GM12878 (cell line): ENCODE measurements around the gene NOTCH3. TPM values are rescaled to one million over a fixed set of nuclear protein-coding genes. Genes with fewer than 3 reads are reported as not detected.

Experiments
- ATAC-seq: fragments of 200-7000 bp; cut with Tn5 transposase; 3 replicates; pipeline ENCODE4 v1.9.1; 2020; ENCODE audit warnings: mild to moderate bottlenecking, moderate library complexity
- BruUV-seq: library from RNA; stranded (reverse); fragments of 400-500 nt; replicated peaks from 2 replicates; lab custom pipeline; 2021; lab: Mats Ljungman, UMichigan
- CTCF ChIA-PET: fragments of 300-600 bp; sonication (Branson Sonifier 250); formaldehyde crosslinking; extraction: SDS; loops from one replicate; lab custom pipeline; 2021; ENCODE audit warnings: inconsistent platforms; lab: Yijun Ruan, JAX
- POLR2A ChIA-PET: fragments of 350-600 bp; formaldehyde crosslinking; extraction: SDS; loops from one replicate; lab custom pipeline; 2021; ENCODE audit warnings: inconsistent platforms; lab: Charles Lee
- RAD21 ChIA-PET: fragments of 300-600 bp; sonication (Branson Sonifier 250); formaldehyde crosslinking; loops from one replicate; lab custom pipeline; 2023; ENCODE audit warnings: antibody characterized with exemption; ENCODE audit not compliant: unreplicated experiment; lab: Charles Lee
- SMC1A ChIA-PET: fragments of 300-600 bp; sonication (Branson Sonifier 250); formaldehyde crosslinking; loops from one replicate; lab custom pipeline; 2023; ENCODE audit not compliant: unreplicated experiment, uncharacterized antibody; lab: Charles Lee
- DNase-seq: peaks from one replicate; pipeline ENCODE4 v3.0.0-alpha.2; 2011; ENCODE audit warnings: low read depth, low spot score
- FAIRE-seq: peaks from 3 replicates; lab custom pipeline; 2011; peaks lifted over from hg19 to GRCh38; lab: Jason Lieb, UNC
- H2AFZ ChIP-seq: 2 replicates; pipeline ENCODE4 v1.6.0; 2011; ENCODE audit warnings: low read depth, low read length, control low read depth; ENCODE audit not compliant: control insufficient read depth
- H3K27ac ChIP-seq: 2 replicates; pipeline ENCODE4 v1.5.1; 2011; ENCODE audit warnings: control low read depth; ENCODE audit not compliant: control insufficient read depth, insufficient read depth
- H3K27me3 ChIP-seq, 2 experiments: replicated peaks in 1 of 2; 2 replicates each; pipeline versions ENCODE4 v1.6.0 to v1.6.1; 2011; ENCODE audit warnings: low read length in 1 of 2; ENCODE audit not compliant: control insufficient read depth in 2 of 2, insufficient read depth in 2 of 2
- H3K36me3 ChIP-seq, 2 experiments: 2 replicates each; pipeline ENCODE4 v1.5.1; 2011; ENCODE audit warnings: low read length in 1 of 2; ENCODE audit not compliant: control insufficient read depth in 2 of 2, insufficient read depth in 2 of 2
- H3K4me1 ChIP-seq: 2 replicates; pipeline ENCODE4 v1.6.1; 2011; ENCODE audit warnings: mild to moderate bottlenecking, low read length, moderate library complexity, mixed read lengths; ENCODE audit not compliant: control insufficient read depth, insufficient read depth
- H3K4me2 ChIP-seq: 2 replicates; pipeline ENCODE4 v1.6.0; 2011; ENCODE audit warnings: control low read depth; ENCODE audit not compliant: control insufficient read depth, insufficient read depth
- H3K4me3 ChIP-seq: fragments of 200-600 bp; sonication (generic); 2 replicates; pipeline ENCODE4 v1.5.1; 2016
- H3K79me2 ChIP-seq: 2 replicates; pipeline ENCODE4 v1.6.0; 2011; ENCODE audit warnings: low read length; ENCODE audit not compliant: control insufficient read depth, insufficient read depth
- H3K9ac ChIP-seq: 2 replicates; pipeline ENCODE4 v1.8.0; 2011; ENCODE audit warnings: low read length, control low read depth, mixed read lengths; ENCODE audit not compliant: control insufficient read depth, insufficient read depth
- H3K9me3 ChIP-seq: replicated peaks from 3 replicates; pipeline ENCODE4 v1.5.1; 2011; ENCODE audit warnings: mild to moderate bottlenecking, low read length; ENCODE audit not compliant: control insufficient read depth, insufficient read depth
- H4K20me1 ChIP-seq: 2 replicates; pipeline ENCODE4 v1.6.0; 2011; ENCODE audit not compliant: control insufficient read depth, insufficient read depth
- WGBS: methylation state at CpG from one replicate; pipeline ENCODE4 v1.1.6; 2016; ENCODE audit warnings: low lambda C conversion rate; ENCODE audit not compliant: insufficient replicate concordance, insufficient coverage; ENCODE audit errors: missing lambda C conversion rate; 5-methylcytosine and 5-hydroxymethylcytosine counted together
- in situ Hi-C: fragments of 300-500 bp; cut with MboI; formaldehyde crosslinking; loops from 9 replicates; pipeline ENCODE4 v1.14.3; 2018; ENCODE audit warnings: mixed read lengths
- intact Hi-C: fragments of 100-400 bp; cut with micrococcal nuclease; formaldehyde crosslinking; loops from one replicate; pipeline ENCODE4 v1.14.2; 2022; ENCODE audit not compliant: unreplicated experiment
- polyA plus RNA-seq, 11 experiments: library from polyadenylated mRNA; depleted of rRNA in 4 of 11; unstranded in 6 of 11; stranded (reverse) in 5 of 11; fragments of >200 nt; fragmentation: Nextera tagmentation in 4 of 11; fragmentation: Illumina TruSeq in 1 of 11; extraction: Ambion mirVana in 4 of 11; extraction: Trizol in 1 of 11; gene quantifications; 1 replicate in 1 of 11; 2 replicates in 10 of 11; pipeline versions ENCODE4 v1.2.1 to v1.2.3, GENCODE V29; 2011 to 2016; ENCODE audit warnings: inconsistent platforms in 2 of 11, missing spikeins in 2 of 11, low read depth in 1 of 11
- total RNA-seq, 4 experiments: library from RNA; depleted of rRNA in 3 of 4; stranded (reverse); fragments of >200 nt in 3 of 4; fragmentation: Illumina TruSeq in 1 of 4; extraction: Trizol in 1 of 4; gene quantifications; 2 replicates each; pipeline versions ENCODE4 v1.2.1 to v1.2.3, GENCODE V29; 2013 to 2021
- TF ChIP-seq, protein P1 (sequence below): fragments of 450-650 bp; IDR thresholded peaks from 2 replicates; pipeline ENCODE4 v1.6.1; 2016; ENCODE audit warnings: mild to moderate bottlenecking, moderate library complexity, borderline replicate concordance
- TF ChIP-seq, protein P2 (sequence below), 3 experiments: IDR thresholded peaks in 2 of 3; conservative IDR thresholded peaks in 1 of 3; 2 replicates each; pipeline ENCODE4 v1.5.1; 2011; ENCODE audit warnings: low read depth in 3 of 3, low read length in 3 of 3, mild to moderate bottlenecking in 3 of 3, control low read depth in 2 of 3, moderate library complexity in 2 of 3, inconsistent platforms in 1 of 3, mixed read lengths in 1 of 3; ENCODE audit not compliant: control insufficient read depth in 2 of 3, insufficient read depth in 1 of 3; ENCODE audit errors: extremely low read depth in 1 of 3

NOTCH3 gene
- total and polyA plus RNA-seq, 10 of the 15 experiments (the other 5 are each of a cell fraction or from before 2014, with no cell fraction given): 0.01 to 0.42 (median 0.10) TPM; not detected in 5

DNA sequence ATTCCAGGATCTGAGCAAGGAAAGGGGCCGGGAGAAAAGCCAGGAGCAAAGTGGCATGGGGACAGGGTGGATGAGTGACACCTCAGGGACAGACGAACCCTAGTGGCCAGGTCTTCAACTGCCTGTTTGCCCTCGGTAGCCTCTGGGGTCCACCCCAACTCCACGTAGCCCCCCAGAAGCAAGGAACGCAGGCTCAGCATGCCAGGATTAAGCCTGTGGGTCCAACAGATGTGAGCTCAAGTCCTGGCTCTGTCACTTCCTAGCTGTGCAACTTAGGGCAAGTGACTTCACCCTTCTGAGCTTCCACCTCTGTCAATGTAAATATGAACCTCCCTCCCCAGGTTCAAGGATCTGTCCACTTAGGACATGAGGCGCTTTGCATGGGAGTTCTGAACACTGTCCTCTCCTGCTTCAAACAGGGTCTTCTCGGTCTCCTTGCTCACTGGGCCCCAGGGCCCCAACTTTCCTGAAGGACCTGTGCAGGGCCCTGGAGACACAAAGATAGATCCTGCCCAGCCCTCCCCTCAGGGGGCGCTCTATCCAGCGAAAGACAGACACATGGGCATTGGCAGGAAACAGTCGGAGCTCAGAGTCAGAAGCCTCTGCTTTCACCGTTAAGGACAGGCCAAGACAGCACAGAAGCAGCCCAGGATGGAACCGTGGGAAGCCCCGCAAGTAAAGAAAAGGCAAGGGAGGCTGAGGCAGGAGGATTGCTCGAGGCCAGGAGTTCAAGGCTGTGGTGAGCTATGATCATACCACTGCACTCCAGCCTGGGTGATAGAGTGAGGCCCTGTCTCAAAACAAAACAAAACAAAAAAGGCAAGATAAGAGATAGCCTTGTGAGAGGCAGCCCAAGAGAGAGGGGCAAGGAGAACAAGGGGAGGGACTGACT is 80.4 kb downstream of the NOTCH3 start:
- in situ Hi-C loops: no loop called here
- Histone ChIP-seq H3K27ac (no peak overlapping the region), H2AFZ (no peak overlapping the region), H3K27me3 (no peaks in the 10 kb centered on the region), H3K4me1 (peaks cover 6% of the 10 kb centered on the region), H3K9ac (no peak overlapping the region), H3K79me2 (peaks cover 7% of the 10 kb centered on the region), H4K20me1 (no peaks in the 10 kb centered on the region), H3K36me3 (peaks cover 5 to 11% of the 10 kb centered on the region in 2 experiments; a peak in 3 of 4 replicates), H3K4me3 (no peak overlapping the region), H3K4me2 (no peak overlapping the region), H3K9me3 (no peaks in the 10 kb centered on the region)
- TF ChIP-seq, protein P1, sequence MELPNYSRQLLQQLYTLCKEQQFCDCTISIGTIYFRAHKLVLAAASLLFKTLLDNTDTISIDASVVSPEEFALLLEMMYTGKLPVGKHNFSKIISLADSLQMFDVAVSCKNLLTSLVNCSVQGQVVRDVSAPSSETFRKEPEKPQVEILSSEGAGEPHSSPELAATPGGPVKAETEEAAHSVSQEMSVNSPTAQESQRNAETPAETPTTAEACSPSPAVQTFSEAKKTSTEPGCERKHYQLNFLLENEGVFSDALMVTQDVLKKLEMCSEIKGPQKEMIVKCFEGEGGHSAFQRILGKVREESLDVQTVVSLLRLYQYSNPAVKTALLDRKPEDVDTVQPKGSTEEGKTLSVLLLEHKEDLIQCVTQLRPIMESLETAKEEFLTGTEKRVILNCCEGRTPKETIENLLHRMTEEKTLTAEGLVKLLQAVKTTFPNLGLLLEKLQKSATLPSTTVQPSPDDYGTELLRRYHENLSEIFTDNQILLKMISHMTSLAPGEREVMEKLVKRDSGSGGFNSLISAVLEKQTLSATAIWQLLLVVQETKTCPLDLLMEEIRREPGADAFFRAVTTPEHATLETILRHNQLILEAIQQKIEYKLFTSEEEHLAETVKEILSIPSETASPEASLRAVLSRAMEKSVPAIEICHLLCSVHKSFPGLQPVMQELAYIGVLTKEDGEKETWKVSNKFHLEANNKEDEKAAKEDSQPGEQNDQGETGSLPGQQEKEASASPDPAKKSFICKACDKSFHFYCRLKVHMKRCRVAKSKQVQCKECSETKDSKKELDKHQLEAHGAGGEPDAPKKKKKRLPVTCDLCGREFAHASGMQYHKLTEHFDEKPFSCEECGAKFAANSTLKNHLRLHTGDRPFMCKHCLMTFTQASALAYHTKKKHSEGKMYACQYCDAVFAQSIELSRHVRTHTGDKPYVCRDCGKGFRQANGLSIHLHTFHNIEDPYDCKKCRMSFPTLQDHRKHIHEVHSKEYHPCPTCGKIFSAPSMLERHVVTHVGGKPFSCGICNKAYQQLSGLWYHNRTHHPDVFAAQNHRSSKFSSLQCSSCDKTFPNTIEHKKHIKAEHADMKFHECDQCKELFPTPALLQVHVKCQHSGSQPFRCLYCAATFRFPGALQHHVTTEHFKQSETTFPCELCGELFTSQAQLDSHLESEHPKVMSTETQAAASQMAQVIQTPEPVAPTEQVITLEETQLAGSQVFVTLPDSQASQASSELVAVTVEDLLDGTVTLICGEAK: no peak
- TF ChIP-seq, protein P2, sequence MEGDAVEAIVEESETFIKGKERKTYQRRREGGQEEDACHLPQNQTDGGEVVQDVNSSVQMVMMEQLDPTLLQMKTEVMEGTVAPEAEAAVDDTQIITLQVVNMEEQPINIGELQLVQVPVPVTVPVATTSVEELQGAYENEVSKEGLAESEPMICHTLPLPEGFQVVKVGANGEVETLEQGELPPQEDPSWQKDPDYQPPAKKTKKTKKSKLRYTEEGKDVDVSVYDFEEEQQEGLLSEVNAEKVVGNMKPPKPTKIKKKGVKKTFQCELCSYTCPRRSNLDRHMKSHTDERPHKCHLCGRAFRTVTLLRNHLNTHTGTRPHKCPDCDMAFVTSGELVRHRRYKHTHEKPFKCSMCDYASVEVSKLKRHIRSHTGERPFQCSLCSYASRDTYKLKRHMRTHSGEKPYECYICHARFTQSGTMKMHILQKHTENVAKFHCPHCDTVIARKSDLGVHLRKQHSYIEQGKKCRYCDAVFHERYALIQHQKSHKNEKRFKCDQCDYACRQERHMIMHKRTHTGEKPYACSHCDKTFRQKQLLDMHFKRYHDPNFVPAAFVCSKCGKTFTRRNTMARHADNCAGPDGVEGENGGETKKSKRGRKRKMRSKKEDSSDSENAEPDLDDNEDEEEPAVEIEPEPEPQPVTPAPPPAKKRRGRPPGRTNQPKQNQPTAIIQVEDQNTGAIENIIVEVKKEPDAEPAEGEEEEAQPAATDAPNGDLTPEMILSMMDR (IDR thresholded peaks at IDR 0.05 in 2 of 3, conservative IDR thresholded peaks at IDR 0.05 in 1 of 3; ENCODE audit: control insufficient read depth in 2 of 3, extremely low read depth in 1 of 3, insufficient read depth in 1 of 3, low read depth in 3 of 3, low read length in 3 of 3): 0 out of 6 replicates have a peak, but pooled peaks of 1 of the 3 experiments have one; percentile 2
- ChIA-PET RAD21 (no interaction called here), POLR2A (no interaction called here), SMC1A (no interaction called here), CTCF (no interaction called here)
- ATAC-seq: no peak
- FAIRE-seq: no peak
- DNase-seq: no peak
- BruUV-seq: no TSS peak
- WGBS: 96% methylated on average over 14 of the region's 14 CpGs
- intact Hi-C loops: no loop called here
